ENCODE results near the gene HINT2. TPM values are rescaled to one million over a fixed set of nuclear protein-coding genes. Genes with fewer than 3 reads are reported as not detected.
A peak's percentile ranks its signal among the peaks of the same experiment; 100 is the strongest.

Gene HINT2
- total and polyA plus RNA-seq, 8 donors: 8.4 to 131 (median 21.0) TPM

GRCh38 chr9:35818341-35818740 is 3.5 kb upstream of the HINT2 start:
- H3K27me3 ChIP-seq: no peaks in the 10 kb centered on the region
- peaks cover 11 to 13% (median 11%) of the 10 kb centered on the region in 4 donors for H3K4me1 ChIP-seq
- no peak overlapping the region for H3K27ac ChIP-seq
- H3K9me3 ChIP-seq: no peaks in the 10 kb centered on the region
- H3K36me3 ChIP-seq: no peaks in the 10 kb centered on the region
- intact Hi-C loops (cut with DNase I; ENCODE audit: low total_unique reads): no loop called here
- no peak for DNase-seq
- no peak overlapping the region for H3K4me3 ChIP-seq
- TF ChIP-seq POLR2AphosphoS5 (IDR thresholded peaks at IDR 0.05): no peak
- 72 to 94% (median 90%) methylated on average over 3 of the region's 3 CpGs for WGBS, 5 donors

- DNase-seq: no peak
These were observed 1.9 kb upstream of the HINT2 start for GRCh38 chr9:35816708-35817107.

GRCh38 chr9:35814106-35814840 is 569 bp downstream of the HINT2 start:
- H3K36me3 ChIP-seq: peaks cover 5 to 12% (median 11%) of the 10 kb centered on the region in 4 donors
- WGBS, 5 donors: 4 to 8% (median 5%) methylated on average over 18 to 29 of the region's 29 CpGs
- peak overlapping the region; percentile 97 to 99 (median 98) for H3K27ac ChIP-seq
- H3K27me3 ChIP-seq: no peaks in the 10 kb centered on the region
- peaks cover 24 to 41% (median 37%) of the 10 kb centered on the region in 4 donors for H3K4me1 ChIP-seq
- no peaks in the 10 kb centered on the region for H3K9me3 ChIP-seq
- peak in 2 of 7 experiments; percentile 19 to 22 for TF ChIP-seq CTCF (IDR thresholded peaks at IDR 0.05)
- TF ChIP-seq EP300 (IDR thresholded peaks at IDR 0.05): no peak
- TF ChIP-seq POLR2AphosphoS5 (IDR thresholded peaks at IDR 0.05): peak in 1 of 3 donors; percentile 16
- no peak for TF ChIP-seq POLR2A (IDR thresholded peaks at IDR 0.05)
- intact Hi-C loops (cut with DNase I; ENCODE audit: low total_unique reads): no loop called here
- H3K4me3 ChIP-seq: peak overlapping the region; percentile 74 to 97 (median 85)
- peak; percentile 74 to 87 for DNase-seq

More at GRCh38 chr9:35816708-35817107, 1.9 kb upstream of the HINT2 start:
- no peak overlapping the region for H3K27ac ChIP-seq
- peaks cover 15 to 28% (median 26%) of the 10 kb centered on the region in 4 donors for H3K4me1 ChIP-seq
- no peaks in the 10 kb centered on the region for H3K27me3 ChIP-seq
- WGBS, 5 donors: 63 to 77% (median 70%) methylated on average over 1 of the region's 1 CpG
- no peak for TF ChIP-seq EP300 (IDR thresholded peaks at IDR 0.05)
- TF ChIP-seq POLR2A (IDR thresholded peaks at IDR 0.05): no peak
- TF ChIP-seq POLR2AphosphoS5 (IDR thresholded peaks at IDR 0.05): no peak
- no peak for TF ChIP-seq CTCF (IDR thresholded peaks at IDR 0.05)
- no peaks in the 10 kb centered on the region for H3K9me3 ChIP-seq
- intact Hi-C loops (cut with DNase I; ENCODE audit: low total_unique reads): no loop called here
- H3K36me3 ChIP-seq: no peaks in the 10 kb centered on the region
- H3K4me3 ChIP-seq: no peak overlapping the region

GRCh38 chr9:35813434-35814105 is 1.3 kb downstream of the HINT2 start:
- no peaks in the 10 kb centered on the region for H3K27me3 ChIP-seq
- peak overlapping the region in 4 of 5 donors; percentile 97 to 99 (median 98) for H3K27ac ChIP-seq
- TF ChIP-seq CTCF (IDR thresholded peaks at IDR 0.05) (peak in 1 of 7 experiments; percentile 17), EP300 (IDR thresholded peaks at IDR 0.05) (no peak)
- peaks cover 24 to 41% (median 37%) of the 10 kb centered on the region in 4 donors for H3K4me1 ChIP-seq
- H3K36me3 ChIP-seq: peaks cover 6 to 20% (median 18%) of the 10 kb centered on the region in 4 donors
- H3K4me3 ChIP-seq: peak overlapping the region; percentile 74 to 97 (median 85)
- intact Hi-C loops (cut with DNase I; ENCODE audit: low total_unique reads): no loop called here
- 55 to 62% (median 59%) methylated on average over 10 of the region's 10 CpGs for WGBS, 5 donors
- peak in 1 of 2 donors; percentile 57 for DNase-seq
- H3K9me3 ChIP-seq: no peaks in the 10 kb centered on the region

Measured in stomach (tissue), 9 donors.